GM12878 (cell line): ENCODE data around the gene DDX46. TPM values are rescaled to one million over a fixed set of nuclear protein-coding genes. Genes with fewer than 3 reads are reported as not detected.

Source experiments
- ASH2L ChIP-seq: fragments of 300-600, 200-600 bp; sonication (generic); IDR thresholded peaks from 2 replicates; pipeline ENCODE4 v1.6.1; 2017; ENCODE audit warnings: low read depth, mild to moderate bottlenecking, borderline replicate concordance
- CEBPB ChIP-seq, 2 experiments: fragments of 150-350 bp in 1 of 2; IDR thresholded peaks; 2 replicates each; pipeline ENCODE4 v1.6.1; 2012 to 2014; ENCODE audit warnings: low read depth in 2 of 2, low read length in 2 of 2, borderline replicate concordance in 1 of 2, inconsistent platforms in 1 of 2
- CREM ChIP-seq: IDR thresholded peaks from 2 replicates; pipeline ENCODE4 v1.6.1; 2014; ENCODE audit warnings: antibody characterized with exemption, low read depth
- DPF2 ChIP-seq: fragments of 450-650 bp; IDR thresholded peaks from 2 replicates; pipeline ENCODE4 v1.6.1; 2017; ENCODE audit warnings: mild to moderate bottlenecking
- EZH2 ChIP-seq: IDR thresholded peaks from 2 replicates; pipeline ENCODE4 v1.6.1; 2012; ENCODE audit warnings: low read depth, mild to moderate bottlenecking, control low read depth, inconsistent platforms, low read length, borderline replicate concordance; ENCODE audit not compliant: control insufficient read depth
- IKZF1 ChIP-seq: fragments of 450-650 bp; conservative IDR thresholded peaks from 2 replicates; pipeline ENCODE4 v1.6.1; 2017; ENCODE audit warnings: antibody characterized with exemption, mild to moderate bottlenecking
- MEF2A ChIP-seq: IDR thresholded peaks from 2 replicates; pipeline ENCODE4 v1.6.1; 2011; ENCODE audit warnings: low read depth, mild to moderate bottlenecking, low read length, moderate library complexity; ENCODE audit not compliant: insufficient read depth
- MYC ChIP-seq: IDR thresholded peaks from 2 replicates; pipeline ENCODE4 v1.6.1; 2011; ENCODE audit warnings: mild to moderate bottlenecking, low read length, moderate library complexity, inconsistent platforms; ENCODE audit not compliant: insufficient read depth, insufficient replicate concordance, insufficient read length, severe bottlenecking
- NFIC ChIP-seq: IDR thresholded peaks from 2 replicates; pipeline ENCODE4 v1.6.1; 2012; ENCODE audit warnings: low read depth, mild to moderate bottlenecking, inconsistent platforms, low read length, moderate library complexity
- NFYA ChIP-seq: IDR thresholded peaks from 2 replicates; pipeline ENCODE4 v1.6.1; 2011; ENCODE audit warnings: low read depth, mild to moderate bottlenecking, low read length, improper control_type of control experiment, borderline replicate concordance
- NR2C1 ChIP-seq: fragments of 450-650 bp; IDR thresholded peaks from 2 replicates; pipeline ENCODE4 v1.6.1; 2017; ENCODE audit warnings: antibody characterized with exemption, mild to moderate bottlenecking, moderate library complexity
- PML ChIP-seq: IDR thresholded peaks from 2 replicates; pipeline ENCODE4 v1.6.1; 2012; ENCODE audit warnings: low read length, inconsistent platforms
- RAD51 ChIP-seq: fragments of 450-650 bp; IDR thresholded peaks from 2 replicates; pipeline ENCODE4 v1.6.1; 2016; ENCODE audit warnings: moderate library complexity, mild to moderate bottlenecking, inconsistent platforms
- RELA ChIP-seq: fragments of 450-650 bp; IDR thresholded peaks from 2 replicates; pipeline ENCODE4 v1.8.0; 2014; ENCODE audit warnings: borderline replicate concordance; ENCODE audit not compliant: partially characterized antibody
- SREBF2 ChIP-seq: IDR thresholded peaks from 2 replicates; pipeline ENCODE4 v1.6.1; 2012; ENCODE audit warnings: mild to moderate bottlenecking, low read length
- TAF1 ChIP-seq: IDR thresholded peaks from 2 replicates; pipeline ENCODE4 v1.6.1; 2011; ENCODE audit warnings: mild to moderate bottlenecking, low read depth, low read length, borderline replicate concordance
- YY1 ChIP-seq: IDR thresholded peaks from 2 replicates; pipeline ENCODE4 v1.6.1; 2011; ENCODE audit warnings: low read depth, mild to moderate bottlenecking, low read length
- ZSCAN29 ChIP-seq: fragments of 450-650 bp; IDR thresholded peaks from 2 replicates; pipeline ENCODE4 v1.6.1; 2017; ENCODE audit warnings: mild to moderate bottlenecking, moderate library complexity
- polyA plus RNA-seq, 11 experiments: library from polyadenylated mRNA; depleted of rRNA in 4 of 11; unstranded in 6 of 11; stranded (reverse) in 5 of 11; fragments of >200 nt; fragmentation: Nextera tagmentation in 4 of 11; fragmentation: Illumina TruSeq in 1 of 11; extraction: Ambion mirVana in 4 of 11; extraction: Trizol in 1 of 11; gene quantifications; 1 replicate in 1 of 11; 2 replicates in 10 of 11; pipeline versions ENCODE4 v1.2.1 to v1.2.3, GENCODE V29; 2011 to 2016; ENCODE audit warnings: inconsistent platforms in 2 of 11, missing spikeins in 2 of 11, low read depth in 1 of 11
- total RNA-seq, 4 experiments: library from RNA; depleted of rRNA in 3 of 4; stranded (reverse); fragments of >200 nt in 3 of 4; fragmentation: Illumina TruSeq in 1 of 4; extraction: Trizol in 1 of 4; gene quantifications; 2 replicates each; pipeline versions ENCODE4 v1.2.1 to v1.2.3, GENCODE V29; 2013 to 2021
- TF ChIP-seq, protein P1 (sequence below): fragments of 450-650 bp; IDR thresholded peaks from 2 replicates; pipeline ENCODE4 v1.6.1; 2017; ENCODE audit warnings: antibody characterized with exemption, mild to moderate bottlenecking, moderate library complexity
- TF ChIP-seq, protein P2 (sequence below): fragments of 450-650 bp; IDR thresholded peaks from 2 replicates; pipeline ENCODE4 v1.6.1; 2017; ENCODE audit warnings: mild to moderate bottlenecking, moderate library complexity
- TF ChIP-seq, protein P3 (sequence below): fragments of 450-650 bp; conservative IDR thresholded peaks from 2 replicates; pipeline ENCODE4 v1.6.1; 2017; ENCODE audit warnings: mild to moderate bottlenecking, moderate library complexity

The DDX46 gene
- total and polyA plus RNA-seq, 10 of the 15 experiments (the other 5 are each of a cell fraction or from before 2014, with no cell fraction given): 23.0 to 77.1 (median 42.2) TPM

GRCh38 chr5:134758504-134759341 lies at the start of gene DDX46 (continued):
- TF ChIP-seq ASH2L (no peak), CREM (peak; percentile 78; the same call in 1 of the 2 replicates), MYC (peak; percentile 60), NFIC (no peak), MEF2A (0 out of 2 replicates have a peak, but pooled peaks have one; percentile 47), IKZF1 (peak; percentile 91), TAF1 (peak; percentile 91), RELA (peak; percentile 79), SREBF2 (0 out of 2 replicates have a peak, but pooled peaks have one; percentile 9), NR2C1 (peak; percentile 30; the same call in 1 of the 2 replicates), CEBPB (IDR thresholded peaks at IDR 0.05; ENCODE audit: borderline replicate concordance in 1 of 2, low read depth in 2 of 2, low read length in 2 of 2) (no peak), EZH2 (no peak), PML (peak; percentile 79), DPF2 (peak; percentile 57), YY1 (peak; percentile 96), NFYA (no peak), ZSCAN29 (no peak), RAD51 (no peak)
- TF ChIP-seq, protein P1, sequence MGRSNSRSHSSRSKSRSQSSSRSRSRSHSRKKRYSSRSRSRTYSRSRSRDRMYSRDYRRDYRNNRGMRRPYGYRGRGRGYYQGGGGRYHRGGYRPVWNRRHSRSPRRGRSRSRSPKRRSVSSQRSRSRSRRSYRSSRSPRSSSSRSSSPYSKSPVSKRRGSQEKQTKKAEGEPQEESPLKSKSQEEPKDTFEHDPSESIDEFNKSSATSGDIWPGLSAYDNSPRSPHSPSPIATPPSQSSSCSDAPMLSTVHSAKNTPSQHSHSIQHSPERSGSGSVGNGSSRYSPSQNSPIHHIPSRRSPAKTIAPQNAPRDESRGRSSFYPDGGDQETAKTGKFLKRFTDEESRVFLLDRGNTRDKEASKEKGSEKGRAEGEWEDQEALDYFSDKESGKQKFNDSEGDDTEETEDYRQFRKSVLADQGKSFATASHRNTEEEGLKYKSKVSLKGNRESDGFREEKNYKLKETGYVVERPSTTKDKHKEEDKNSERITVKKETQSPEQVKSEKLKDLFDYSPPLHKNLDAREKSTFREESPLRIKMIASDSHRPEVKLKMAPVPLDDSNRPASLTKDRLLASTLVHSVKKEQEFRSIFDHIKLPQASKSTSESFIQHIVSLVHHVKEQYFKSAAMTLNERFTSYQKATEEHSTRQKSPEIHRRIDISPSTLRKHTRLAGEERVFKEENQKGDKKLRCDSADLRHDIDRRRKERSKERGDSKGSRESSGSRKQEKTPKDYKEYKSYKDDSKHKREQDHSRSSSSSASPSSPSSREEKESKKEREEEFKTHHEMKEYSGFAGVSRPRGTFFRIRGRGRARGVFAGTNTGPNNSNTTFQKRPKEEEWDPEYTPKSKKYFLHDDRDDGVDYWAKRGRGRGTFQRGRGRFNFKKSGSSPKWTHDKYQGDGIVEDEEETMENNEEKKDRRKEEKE: no peak
- TF ChIP-seq, protein P2, sequence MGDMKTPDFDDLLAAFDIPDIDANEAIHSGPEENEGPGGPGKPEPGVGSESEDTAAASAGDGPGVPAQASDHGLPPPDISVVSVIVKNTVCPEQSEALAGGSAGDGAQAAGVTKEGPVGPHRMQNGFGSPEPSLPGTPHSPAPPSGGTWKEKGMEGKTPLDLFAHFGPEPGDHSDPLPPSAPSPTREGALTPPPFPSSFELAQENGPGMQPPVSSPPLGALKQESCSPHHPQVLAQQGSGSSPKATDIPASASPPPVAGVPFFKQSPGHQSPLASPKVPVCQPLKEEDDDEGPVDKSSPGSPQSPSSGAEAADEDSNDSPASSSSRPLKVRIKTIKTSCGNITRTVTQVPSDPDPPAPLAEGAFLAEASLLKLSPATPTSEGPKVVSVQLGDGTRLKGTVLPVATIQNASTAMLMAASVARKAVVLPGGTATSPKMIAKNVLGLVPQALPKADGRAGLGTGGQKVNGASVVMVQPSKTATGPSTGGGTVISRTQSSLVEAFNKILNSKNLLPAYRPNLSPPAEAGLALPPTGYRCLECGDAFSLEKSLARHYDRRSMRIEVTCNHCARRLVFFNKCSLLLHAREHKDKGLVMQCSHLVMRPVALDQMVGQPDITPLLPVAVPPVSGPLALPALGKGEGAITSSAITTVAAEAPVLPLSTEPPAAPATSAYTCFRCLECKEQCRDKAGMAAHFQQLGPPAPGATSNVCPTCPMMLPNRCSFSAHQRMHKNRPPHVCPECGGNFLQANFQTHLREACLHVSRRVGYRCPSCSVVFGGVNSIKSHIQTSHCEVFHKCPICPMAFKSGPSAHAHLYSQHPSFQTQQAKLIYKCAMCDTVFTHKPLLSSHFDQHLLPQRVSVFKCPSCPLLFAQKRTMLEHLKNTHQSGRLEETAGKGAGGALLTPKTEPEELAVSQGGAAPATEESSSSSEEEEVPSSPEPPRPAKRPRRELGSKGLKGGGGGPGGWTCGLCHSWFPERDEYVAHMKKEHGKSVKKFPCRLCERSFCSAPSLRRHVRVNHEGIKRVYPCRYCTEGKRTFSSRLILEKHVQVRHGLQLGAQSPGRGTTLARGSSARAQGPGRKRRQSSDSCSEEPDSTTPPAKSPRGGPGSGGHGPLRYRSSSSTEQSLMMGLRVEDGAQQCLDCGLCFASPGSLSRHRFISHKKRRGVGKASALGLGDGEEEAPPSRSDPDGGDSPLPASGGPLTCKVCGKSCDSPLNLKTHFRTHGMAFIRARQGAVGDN: no peak
- TF ChIP-seq, protein P3, sequence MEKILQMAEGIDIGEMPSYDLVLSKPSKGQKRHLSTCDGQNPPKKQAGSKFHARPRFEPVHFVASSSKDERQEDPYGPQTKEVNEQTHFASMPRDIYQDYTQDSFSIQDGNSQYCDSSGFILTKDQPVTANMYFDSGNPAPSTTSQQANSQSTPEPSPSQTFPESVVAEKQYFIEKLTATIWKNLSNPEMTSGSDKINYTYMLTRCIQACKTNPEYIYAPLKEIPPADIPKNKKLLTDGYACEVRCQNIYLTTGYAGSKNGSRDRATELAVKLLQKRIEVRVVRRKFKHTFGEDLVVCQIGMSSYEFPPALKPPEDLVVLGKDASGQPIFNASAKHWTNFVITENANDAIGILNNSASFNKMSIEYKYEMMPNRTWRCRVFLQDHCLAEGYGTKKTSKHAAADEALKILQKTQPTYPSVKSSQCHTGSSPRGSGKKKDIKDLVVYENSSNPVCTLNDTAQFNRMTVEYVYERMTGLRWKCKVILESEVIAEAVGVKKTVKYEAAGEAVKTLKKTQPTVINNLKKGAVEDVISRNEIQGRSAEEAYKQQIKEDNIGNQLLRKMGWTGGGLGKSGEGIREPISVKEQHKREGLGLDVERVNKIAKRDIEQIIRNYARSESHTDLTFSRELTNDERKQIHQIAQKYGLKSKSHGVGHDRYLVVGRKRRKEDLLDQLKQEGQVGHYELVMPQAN: peak; percentile 87
